HG02759 (cell line): ENCODE results near the gene MYOZ3.

Experiments used
- ATAC-seq: cut with Tn5 transposase; IDR thresholded peaks from one replicate; pipeline ENCODE4 v1.9.1; 2021; ENCODE audit warnings: mild to moderate bottlenecking, moderate library complexity; ENCODE audit not compliant: unreplicated experiment

Gene MYOZ3

DNA sequence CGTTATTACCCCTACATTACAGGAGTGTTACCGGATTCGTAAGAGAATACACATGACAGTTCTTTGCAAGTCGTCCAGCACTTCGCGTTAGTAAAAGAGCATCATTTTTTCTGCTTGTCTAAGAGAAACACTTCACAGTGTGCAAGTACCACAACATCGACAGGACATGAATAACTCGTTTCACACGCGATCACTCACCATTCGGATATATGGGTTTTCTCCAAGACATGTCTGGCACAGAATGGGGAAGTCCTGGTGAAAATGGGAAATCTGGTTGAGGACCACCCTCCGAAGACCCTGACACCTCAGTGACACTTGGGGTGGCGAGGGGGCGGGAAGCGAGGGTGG, 39.2 kb downstream of the MYOZ3 start:
- peak; percentile 4 for ATAC-seq

DNA sequence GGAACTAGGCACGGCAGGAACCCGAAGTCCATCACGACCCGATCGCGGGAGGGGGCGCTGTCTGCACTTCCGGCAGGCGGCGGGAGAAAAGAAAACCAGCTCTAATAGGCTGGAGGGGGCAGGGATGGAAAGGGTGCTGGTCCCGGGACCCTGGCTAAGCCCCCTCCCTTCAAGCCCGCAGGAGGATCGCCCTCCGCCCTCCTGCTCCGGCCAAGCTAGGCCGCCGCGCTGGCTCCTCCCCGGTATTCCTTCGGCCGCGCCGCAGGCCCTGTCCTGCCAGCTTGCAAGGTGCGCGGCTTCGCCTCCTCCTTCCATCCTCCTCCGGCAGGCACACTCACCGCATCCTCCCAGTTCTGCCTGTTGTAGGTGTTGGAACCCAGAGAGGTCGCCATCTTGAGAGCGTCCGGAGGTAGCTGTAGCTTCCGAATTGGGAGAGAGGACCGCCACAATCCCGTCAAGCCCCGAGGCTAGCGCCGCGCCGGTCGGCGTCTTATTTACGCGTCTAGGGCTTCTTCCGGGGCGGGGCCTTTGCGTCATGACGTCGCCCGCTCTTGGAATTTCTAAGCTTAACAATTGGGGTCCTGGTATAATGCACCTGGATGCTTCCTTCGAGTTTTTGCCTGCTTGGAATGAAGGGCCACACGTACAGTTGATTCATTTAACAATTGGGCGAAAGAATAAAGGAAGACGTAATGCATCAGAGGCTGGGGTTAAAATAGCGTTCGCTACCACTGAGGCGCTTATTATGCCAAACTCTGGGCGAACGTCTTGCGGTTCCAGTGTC, 39.7 kb downstream of the MYOZ3 start, which contains the start of gene RBM22:
Gene RBM22 (minus strand): TSS at position 469 of the 784 bp plus-strand sequence. CDS start 77 bp downstream, at position 392.
- ATAC-seq, result peak; percentile 99

DNA sequence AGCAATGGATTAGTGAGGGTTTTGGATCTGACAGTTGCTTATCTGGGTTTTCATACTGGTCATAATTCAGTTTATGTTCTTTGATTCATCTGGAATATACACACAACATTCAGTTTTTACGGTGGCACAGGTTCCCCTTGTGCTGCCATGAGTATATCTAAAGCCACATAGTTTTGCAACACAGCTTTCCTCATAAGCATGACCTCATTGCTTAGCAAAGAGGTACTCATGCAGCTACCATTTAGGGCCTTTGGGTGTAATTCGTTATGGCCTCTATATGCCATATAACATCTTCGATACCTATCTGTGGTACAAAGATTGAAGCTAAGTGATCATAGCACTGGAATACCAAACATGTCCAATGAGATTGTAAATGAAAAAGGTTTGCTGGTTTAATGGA, 42.7 kb downstream of the MYOZ3 start:
- no peak for ATAC-seq

DNA sequence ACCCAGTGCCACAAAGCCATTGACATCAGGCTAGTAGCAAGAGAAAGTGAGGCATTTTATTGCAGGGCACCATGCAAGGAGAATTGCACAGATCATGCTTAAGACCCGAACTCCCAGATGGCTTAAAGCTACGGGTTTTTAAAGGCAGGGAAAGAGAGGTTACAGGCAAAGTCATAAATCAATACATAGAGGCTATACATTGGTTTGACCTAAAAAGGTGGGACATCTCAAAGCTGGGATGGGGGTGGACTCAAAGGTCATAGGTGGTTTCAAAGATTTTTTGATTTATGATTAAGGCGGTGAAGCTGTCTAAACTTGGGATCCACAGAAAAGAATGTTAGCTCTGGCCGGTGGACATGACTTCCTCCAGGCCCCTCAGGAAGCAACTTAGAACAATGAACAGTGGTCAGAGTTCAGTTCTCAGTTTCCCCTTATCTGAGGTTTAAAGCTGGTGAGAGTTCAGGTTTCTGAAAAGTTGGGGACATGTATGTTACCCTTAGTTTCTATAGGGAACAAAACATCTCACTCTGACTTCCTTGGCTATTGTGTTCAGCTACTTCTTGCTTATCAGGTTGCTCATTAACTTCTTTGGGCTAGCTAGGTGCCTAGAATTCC, 45.8 kb downstream of the MYOZ3 start:
- no peak for ATAC-seq

DNA sequence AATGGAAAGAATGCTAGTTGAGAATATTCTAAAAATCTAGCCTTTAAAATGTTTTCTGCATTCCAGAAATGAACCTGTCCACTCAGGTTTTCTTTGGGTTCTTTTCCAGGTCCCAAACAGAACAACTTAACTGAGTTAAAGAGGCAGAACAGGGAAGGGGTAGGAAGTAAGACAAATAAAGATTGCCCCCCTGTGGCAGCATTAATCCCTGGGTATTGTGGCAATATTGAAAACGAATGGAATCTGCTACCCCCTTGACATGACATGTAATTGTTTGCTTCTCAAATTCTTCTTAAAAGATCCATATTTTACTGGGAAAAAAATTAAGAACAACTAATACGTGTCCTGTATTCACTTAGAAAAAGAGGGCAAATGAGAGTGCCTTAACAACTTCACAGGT, 49.1 kb downstream of the MYOZ3 start:
- no peak for ATAC-seq

DNA sequence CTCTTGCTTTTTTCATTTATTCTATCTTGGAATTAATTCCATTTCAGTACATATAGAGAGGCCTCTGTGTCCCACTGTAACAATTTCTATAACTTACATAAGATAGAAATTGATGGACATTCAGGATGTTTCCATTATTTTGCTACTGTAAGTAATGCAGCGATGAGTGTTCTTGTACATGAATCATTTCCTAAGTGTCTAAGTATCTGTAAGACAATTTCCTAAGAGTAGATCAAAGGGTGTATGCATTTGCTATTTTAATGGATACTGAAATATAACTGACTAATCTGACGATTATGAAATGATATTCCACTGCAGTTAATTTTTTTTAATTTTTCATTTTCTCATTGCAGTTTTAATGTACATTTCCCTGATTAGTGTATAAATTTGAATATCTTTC, 62.8 kb downstream of the MYOZ3 start:
- ATAC-seq, result no peak
